HG03442 (cell line): ENCODE results near the gene KCNJ12.

ENCODE experiments used
- ATAC-seq: cut with Tn5 transposase; IDR thresholded peaks from one replicate; pipeline ENCODE4 v1.9.1; 2021; ENCODE audit warnings: mild to moderate bottlenecking, moderate library complexity; ENCODE audit not compliant: unreplicated experiment

KCNJ12 gene

DNA sequence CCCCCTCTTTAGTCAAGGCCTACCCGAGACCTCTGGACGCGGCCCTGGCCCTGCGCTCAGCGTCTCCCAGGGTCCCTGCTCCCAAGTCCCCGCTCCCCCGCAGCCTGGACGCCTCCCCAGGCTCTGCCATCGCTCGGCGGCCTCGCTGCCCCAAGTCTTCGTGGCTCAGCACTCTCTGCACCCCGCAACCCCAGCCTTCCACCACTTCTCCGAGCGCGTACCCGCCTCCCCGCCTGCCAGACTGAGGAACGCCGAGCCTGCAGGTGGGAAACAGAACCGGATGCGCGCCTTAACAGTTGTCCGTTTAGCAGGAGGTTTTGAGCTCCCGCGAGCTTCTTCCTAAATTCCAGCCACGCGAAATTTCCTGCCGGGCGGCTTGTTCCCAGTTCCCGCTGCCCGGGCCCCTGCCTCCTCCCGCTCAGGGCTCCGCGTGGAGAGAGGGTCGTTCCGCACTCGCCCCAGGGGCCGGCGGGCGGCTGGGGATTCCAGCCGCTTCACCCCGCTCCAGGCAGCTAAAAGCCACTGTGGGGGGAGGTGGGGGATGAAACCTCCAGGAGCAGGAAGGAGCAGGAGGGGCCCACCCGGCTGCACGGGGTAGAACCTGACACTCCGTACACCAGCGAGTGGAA, 87.7 kb downstream of the KCNJ12 start:
- ATAC-seq, result no peak

DNA sequence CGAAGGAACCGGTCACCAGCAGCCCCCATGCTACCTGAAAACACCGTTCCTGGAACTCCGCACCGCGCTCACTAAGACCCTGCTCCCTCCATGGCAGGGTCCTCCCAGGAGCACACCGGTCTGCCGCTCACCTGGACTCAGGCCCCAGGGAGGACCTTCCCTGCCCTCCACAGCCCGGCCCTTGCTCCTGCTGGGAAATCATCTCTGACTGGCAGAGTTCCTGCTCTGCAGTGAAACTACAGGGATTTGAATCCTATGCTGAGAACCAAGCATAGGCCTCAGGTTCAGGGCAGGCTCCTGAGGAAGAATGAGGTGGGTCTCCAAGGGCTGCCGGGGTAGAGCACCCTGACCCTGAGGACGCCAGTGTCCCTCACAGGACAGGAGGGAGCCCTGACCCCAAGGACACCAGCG, 88.5 kb downstream of the KCNJ12 start:
- no peak for ATAC-seq

DNA sequence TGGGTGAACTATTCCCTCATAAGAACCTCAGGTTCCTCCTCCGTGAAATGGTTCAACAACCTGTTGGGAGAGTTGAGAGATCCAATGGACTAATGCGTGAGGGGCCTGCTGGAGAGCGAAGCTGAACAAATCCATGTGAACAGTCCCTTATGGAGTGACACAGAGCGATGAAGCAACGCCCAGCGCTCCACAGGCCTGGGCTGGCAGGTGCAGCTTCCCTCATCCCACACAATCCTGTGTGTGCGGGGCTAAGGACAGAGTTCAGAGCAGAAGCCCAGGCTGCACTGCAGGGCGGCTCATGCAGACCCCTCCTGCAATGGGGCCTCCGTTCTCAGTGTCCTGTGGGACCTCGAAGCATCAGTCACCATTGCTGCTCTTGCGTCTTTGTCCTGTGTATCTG, 90.4 kb downstream of the KCNJ12 start:
- no peak for ATAC-seq

DNA sequence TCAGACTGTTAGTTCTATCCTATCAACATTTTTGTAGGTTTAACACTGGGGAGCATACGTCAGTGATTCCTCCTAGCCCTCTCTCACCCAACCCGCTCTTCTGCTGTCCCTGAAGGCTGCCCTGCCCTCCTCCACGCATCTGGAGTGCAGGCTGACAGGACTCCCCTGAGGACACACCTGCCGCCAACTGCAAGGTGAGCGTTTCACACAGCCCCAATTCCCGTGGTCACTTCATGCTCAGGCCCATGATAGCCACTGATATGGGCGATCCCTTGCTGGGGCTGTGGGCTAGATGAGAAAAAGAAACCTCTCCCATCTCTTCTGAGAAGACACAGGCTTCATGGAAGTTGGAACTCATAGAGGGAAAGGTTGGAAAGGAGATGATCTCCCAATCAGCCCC, 91.0 kb downstream of the KCNJ12 start:
- ATAC-seq, result no peak

DNA sequence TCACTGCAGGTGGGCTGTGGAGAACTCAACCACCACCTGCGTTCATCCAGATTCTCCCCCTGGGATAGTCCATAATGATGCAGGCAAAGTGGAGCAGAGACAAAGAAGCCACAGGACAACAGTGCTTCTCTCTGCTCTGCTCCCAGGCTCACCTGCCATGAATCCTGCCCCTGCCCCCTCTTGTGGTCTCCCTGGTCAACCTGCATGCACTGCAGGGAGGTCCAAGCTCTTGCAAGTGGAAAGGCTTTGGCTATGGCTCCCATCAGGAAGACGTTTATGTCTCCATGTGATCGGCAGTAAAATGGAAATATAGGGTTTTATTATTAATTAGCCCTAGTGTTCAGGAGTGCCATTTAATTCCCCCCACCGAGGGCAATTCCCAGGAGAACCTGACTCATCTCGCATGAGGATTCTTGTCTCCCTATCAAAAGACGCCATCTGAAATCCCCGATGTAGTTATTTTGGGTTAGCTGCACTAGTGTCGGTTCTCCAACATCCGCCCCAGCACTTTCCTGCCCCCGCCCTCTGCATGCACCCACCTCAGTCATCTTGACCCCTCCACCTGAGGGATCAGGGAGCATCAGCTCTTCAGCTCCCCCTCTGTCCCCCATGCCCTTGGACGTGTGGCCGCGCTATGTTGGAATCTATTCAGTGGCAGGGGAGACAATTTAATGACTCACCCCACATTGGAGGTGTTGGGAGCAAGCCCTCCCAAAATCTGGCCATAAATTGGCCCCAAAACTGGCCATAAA, 91.8 kb downstream of the KCNJ12 start:
- no peak for ATAC-seq
